ENCODE measurements around the gene RUNX2. TPM values are rescaled to one million over a fixed set of nuclear protein-coding genes. Genes with fewer than 3 reads are reported as not detected.

RUNX2 gene
- total RNA-seq, 4 donors from 2014 or later, result 1.00 to 8.1 (median 3.6) TPM

GRCh38 chr6:45518013-45518720 is 190.0 kb downstream of the RUNX2 start:
- Histone ChIP-seq H3K4me3 (no peak overlapping the region), H3K9me3 (no peaks in the 10 kb centered on the region), H3K27me3 (no peaks in the 10 kb centered on the region), H3K27ac (no peak overlapping the region), H3K4me1 (peaks cover 0 to 22% (median 11%) of the 10 kb centered on the region in 4 donors), H3K36me3 (no peaks in the 10 kb centered on the region)
- intact Hi-C loops (cut with DNase I; ENCODE audit: low total_unique reads), result no loop called here
- TF ChIP-seq CTCF (IDR thresholded peaks at IDR 0.05) (no peak), POLR2A (IDR thresholded peaks at IDR 0.05) (no peak), EP300 (IDR thresholded peaks at IDR 0.05; ENCODE audit: low read depth) (no peak), POLR2AphosphoS5 (IDR thresholded peaks at IDR 0.05) (no peak)
- DNase-seq, result no peak
- in situ Hi-C loops (cut with MboI; ENCODE audit: low pct_ligation_motif_present in 1 of 4, low pct_unique_long_range_greater_than_20kb in 1 of 4, low sequenced_read_pairs in 3 of 4), result no loop called here
- 49 to 64% methylated on average over 4 of the region's 4 CpGs for WGBS, 2 donors (ENCODE audit: low coverage in 1 of 2)

GRCh38 chr6:45521226-45521625 is 193.1 kb downstream of the RUNX2 start:
- TF ChIP-seq POLR2A (IDR thresholded peaks at IDR 0.05), result no peak
- no peak for TF ChIP-seq POLR2AphosphoS5 (IDR thresholded peaks at IDR 0.05)
- no peak for TF ChIP-seq EP300 (IDR thresholded peaks at IDR 0.05; ENCODE audit: low read depth)
- TF ChIP-seq CTCF (IDR thresholded peaks at IDR 0.05), result no peak
- H3K27ac ChIP-seq, result peak overlapping the region in 1 of 4 donors; percentile 9
- no peak overlapping the region for H3K4me3 ChIP-seq
- no peak for DNase-seq
- no peaks in the 10 kb centered on the region for H3K9me3 ChIP-seq
- intact Hi-C loops (cut with DNase I; ENCODE audit: low total_unique reads) (no loop called here), in situ Hi-C loops (cut with MboI; ENCODE audit: low pct_ligation_motif_present in 1 of 4, low pct_unique_long_range_greater_than_20kb in 1 of 4, low sequenced_read_pairs in 3 of 4) (no loop called here)
- peaks cover 0 to 22% (median 11%) of the 10 kb centered on the region in 4 donors for H3K4me1 ChIP-seq
- H3K36me3 ChIP-seq, result no peaks in the 10 kb centered on the region
- H3K27me3 ChIP-seq, result no peaks in the 10 kb centered on the region

GRCh38 chr6:45522486-45522885 is 194.4 kb downstream of the RUNX2 start:
- in situ Hi-C loops (cut with MboI; ENCODE audit: low pct_ligation_motif_present in 1 of 4, low pct_unique_long_range_greater_than_20kb in 1 of 4, low sequenced_read_pairs in 3 of 4), result no loop called here
- Histone ChIP-seq H3K9me3 (no peaks in the 10 kb centered on the region), H3K4me3 (no peak overlapping the region), H3K27me3 (no peaks in the 10 kb centered on the region), H3K36me3 (no peaks in the 10 kb centered on the region), H3K4me1 (peaks cover 0 to 22% (median 11%) of the 10 kb centered on the region in 4 donors), H3K27ac (no peak overlapping the region)
- no peak for DNase-seq
- intact Hi-C loops (cut with DNase I; ENCODE audit: low total_unique reads), result no loop called here
- TF ChIP-seq POLR2A (IDR thresholded peaks at IDR 0.05) (no peak), EP300 (IDR thresholded peaks at IDR 0.05; ENCODE audit: low read depth) (no peak), POLR2AphosphoS5 (IDR thresholded peaks at IDR 0.05) (no peak), CTCF (IDR thresholded peaks at IDR 0.05) (no peak)
- WGBS, 2 donors (ENCODE audit: low coverage in 1 of 2), result 92% methylated on average over 3 to 4 of the region's 4 CpGs

- H3K27ac ChIP-seq, result no peak overlapping the region
- peaks cover 0 to 1% (median 0%) of the 10 kb centered on the region in 4 donors for H3K4me1 ChIP-seq
- H3K36me3 ChIP-seq, result no peaks in the 10 kb centered on the region
- no peak for TF ChIP-seq POLR2AphosphoS5 (IDR thresholded peaks at IDR 0.05)
- TF ChIP-seq POLR2A (IDR thresholded peaks at IDR 0.05), result no peak
- TF ChIP-seq EP300 (IDR thresholded peaks at IDR 0.05; ENCODE audit: low read depth), result no peak
- no peak for TF ChIP-seq CTCF (IDR thresholded peaks at IDR 0.05)
- WGBS, 2 donors (ENCODE audit: low coverage in 1 of 2), result 100% methylated on average over 1 of the region's 1 CpG
- no peak for DNase-seq
- H3K4me3 ChIP-seq, result no peak overlapping the region
- in situ Hi-C loops (cut with MboI; ENCODE audit: low pct_ligation_motif_present in 1 of 4, low pct_unique_long_range_greater_than_20kb in 1 of 4, low sequenced_read_pairs in 3 of 4) (no loop called here), intact Hi-C loops (cut with DNase I; ENCODE audit: low total_unique reads) (no loop called here)
- no peaks in the 10 kb centered on the region for H3K27me3 ChIP-seq
- no peaks in the 10 kb centered on the region for H3K9me3 ChIP-seq
Observed at GRCh38 chr6:45527210-45527609, 199.1 kb downstream of the RUNX2 start.
